Measurements from ENCODE around the gene DENND1A.
A peak's percentile ranks its signal among the peaks of the same experiment; 100 is the strongest.

DENND1A gene

DNA sequence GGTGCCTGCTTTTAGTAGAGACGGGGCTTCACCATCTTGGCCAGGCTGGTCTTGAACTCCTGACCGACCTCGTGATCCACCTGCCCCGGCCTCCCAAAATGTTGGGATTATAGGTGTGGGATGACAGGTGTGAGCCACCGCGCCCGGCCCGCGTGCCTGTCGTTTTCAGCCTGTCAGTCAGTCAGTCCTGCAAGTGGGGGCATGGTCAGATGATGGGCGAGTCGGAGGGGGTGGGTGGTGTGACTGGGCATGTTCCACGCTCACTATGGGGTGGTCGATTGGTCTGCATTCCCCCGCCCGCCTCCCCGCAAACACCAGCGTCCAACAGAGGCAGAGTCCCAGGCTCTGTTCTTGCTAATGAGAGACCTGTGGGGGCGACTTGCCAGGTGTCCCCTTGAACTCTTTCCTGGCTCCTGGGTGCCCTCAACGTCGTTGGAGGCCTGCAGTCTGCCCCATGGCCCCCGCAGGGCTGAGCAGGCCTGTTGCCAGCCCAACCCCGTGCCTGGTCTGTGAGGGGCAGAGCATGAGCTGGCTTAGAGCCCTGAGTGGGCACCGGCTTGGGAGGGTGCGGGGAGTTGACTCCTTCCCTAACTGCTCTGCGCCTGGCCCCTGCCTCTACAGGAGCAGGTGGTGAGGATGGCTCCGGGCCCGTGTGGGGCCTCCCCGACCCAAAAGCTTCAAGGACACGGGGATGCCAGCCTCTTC, 550.8 kb downstream of the DENND1A start:
- DNase-seq, result no peak

DNA sequence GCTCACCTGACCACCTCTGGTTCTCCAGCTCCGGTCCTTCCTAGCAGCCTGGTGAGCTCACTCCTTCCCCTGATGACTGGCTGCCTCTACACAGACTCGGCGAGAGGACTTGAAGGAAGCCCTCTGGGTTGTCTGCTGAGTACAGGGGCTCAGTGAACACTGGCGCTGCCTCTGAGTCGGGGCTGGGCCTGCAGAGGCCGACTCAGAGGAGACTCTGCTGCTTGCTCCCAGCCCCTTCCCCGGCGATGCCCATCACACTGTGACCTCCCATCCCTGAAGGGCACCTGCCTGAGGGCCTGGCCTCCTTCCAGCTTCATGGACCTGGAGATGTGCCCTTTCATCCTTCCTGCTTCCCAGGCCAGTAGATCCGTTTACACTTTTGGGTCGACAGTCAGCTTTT, 551.9 kb downstream of the DENND1A start:
- no peak for DNase-seq

DNA sequence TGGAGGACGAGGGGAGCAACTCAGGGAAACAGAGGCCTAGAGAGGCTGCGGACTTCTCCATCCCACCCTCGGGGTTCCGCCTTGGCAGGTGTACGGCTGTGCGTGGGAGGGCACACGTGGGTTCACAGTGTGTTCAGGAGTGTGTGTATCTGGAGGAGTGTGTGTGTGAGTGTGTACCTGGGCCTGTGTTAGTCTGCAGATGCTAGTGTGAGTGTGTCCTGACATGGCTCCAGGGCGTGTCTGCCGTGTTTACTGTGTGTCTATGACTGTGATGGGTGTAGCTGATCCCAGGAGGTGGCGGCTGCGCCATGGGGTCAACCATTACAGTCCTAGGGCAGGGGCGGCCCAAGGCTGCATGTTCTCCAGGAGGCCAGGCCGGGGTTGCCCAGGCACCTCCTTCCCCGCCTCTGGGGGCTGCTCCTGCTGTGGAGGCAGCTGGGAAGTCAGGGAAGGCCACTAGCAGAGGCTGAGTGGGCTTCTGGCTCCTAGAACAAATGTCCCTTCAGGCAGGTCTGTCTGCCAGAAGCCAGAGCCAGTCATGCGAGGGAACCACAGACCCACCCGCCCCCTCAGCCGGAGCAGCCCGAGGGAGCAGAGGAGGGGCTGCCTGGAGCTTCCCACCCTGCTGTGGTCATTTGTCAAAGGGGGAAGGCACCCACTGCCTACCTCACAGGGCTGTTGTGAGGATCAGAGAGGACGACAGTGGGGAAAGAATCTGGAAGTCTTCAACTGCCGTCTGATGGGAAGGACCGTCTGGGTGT, 552.5 kb downstream of the DENND1A start:
- DNase-seq, result no peak

DNA sequence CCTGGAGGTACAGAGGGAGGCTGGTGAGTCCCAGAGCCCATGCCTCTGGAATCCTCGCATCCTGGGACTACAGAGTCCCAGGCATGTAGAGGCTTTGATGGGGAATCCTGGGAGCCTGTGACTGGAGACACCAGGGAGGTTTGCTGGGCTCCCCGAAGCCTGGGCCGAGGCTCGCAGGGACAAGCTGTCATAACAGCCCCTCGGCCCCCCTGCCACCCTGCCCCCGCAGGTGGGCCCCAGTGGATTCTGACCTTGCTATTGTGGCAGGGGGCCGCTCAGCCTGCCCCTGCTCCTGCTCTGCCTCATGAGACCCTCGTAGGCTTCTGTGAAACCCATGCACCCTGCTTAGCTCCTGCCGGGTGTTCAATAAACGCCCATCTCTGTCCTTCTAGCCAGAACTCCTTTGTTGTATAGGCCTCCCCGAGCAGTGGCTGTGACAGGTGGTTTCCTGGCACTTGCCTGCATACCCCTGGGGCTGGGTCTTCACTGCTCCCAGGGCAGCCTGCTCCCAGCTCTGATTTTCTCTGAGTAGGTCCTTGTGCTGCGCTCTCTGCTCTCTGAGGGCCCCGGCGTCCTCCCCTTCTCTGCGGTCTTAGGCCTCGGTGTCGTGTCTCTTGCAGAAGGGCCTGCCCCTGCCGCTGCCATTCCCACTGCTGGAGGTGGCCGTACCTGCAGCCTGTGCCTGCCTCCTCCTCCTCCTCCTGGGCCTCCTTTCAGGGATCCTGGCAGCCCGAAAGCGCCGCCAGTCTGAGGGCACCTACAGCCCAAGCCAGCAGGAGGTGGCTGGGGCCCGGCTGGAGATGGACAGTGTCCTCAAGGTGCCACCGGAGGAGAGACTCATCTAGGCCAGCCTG, 553.5 kb downstream of the DENND1A start:
- DNase-seq, result no peak

DNA sequence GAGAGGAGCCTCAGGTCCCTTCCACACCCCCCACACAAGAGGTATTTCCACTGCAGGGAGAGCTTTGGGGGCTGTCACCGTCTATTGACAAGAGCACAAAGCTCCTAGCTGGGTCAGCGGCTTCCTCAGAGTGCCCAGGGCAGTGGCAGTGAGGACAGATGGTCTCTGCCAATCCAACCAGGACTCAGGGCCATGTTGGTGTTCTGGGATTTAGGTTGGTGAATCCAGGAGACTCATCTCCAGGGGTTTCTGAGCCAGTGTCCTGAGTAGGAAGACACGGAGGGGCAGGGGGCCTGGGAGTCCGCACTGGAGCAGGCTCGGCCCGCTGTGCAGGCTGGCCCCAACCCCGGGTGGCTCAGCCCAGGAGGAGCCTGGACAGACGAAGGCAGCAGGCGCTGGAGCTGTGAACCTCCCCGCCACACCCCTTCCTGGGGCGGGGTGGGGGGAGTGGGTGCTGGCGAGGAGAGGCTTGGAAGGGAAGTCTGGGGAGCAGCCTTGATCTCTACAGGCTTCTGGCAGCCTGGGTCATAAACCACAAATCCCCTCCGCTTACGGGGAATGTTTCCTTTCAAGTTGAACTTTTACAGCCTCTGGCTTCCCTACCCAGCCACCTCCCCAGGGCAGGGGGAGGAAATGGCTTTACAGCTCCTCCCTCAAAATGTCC, 554.3 kb downstream of the DENND1A start:
- peak; percentile 15 to 53 (median 25) for DNase-seq

DNA sequence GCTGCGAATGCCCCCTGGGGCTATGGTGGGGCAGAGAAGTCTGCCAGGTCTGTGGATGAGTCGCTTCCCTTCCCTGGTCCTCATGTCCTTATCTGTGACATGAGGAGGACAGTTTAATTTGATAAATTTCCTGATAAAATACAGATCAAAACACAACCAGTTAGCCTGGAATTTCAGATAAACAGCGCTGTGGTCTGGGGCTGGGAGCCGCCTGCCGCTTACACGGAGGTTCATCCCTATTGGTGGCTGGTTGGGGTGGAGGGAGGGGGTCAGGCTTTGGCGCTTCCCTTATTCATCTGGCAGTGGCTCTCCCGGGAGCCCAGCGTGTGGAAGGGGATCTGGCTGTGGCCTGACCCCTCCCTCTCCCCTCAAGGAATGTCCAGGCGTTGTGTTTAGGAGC, 556.0 kb downstream of the DENND1A start:
- no peak for DNase-seq

DNA sequence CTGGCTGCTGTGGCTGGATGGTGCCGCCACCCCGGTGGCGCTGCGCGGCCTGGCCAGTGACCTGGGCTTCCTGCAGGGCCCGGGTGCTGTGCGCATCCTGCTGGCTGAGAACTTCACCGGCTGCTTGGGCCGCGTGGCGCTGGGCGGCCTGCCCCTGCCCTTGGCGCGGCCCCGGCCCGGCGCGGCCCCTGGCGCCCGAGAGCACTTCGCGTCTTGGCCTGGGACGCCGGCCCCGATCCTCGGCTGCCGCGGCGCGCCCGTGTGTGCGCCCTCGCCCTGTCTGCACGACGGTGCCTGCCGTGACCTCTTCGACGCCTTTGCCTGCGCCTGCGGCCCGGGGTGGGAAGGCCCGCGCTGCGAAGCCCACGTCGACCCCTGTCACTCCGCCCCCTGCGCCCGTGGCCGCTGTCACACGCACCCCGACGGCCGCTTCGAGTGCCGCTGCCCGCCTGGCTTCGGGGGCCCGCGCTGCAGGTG, 556.4 kb downstream of the DENND1A start:
- DNase-seq, result no peak

DNA sequence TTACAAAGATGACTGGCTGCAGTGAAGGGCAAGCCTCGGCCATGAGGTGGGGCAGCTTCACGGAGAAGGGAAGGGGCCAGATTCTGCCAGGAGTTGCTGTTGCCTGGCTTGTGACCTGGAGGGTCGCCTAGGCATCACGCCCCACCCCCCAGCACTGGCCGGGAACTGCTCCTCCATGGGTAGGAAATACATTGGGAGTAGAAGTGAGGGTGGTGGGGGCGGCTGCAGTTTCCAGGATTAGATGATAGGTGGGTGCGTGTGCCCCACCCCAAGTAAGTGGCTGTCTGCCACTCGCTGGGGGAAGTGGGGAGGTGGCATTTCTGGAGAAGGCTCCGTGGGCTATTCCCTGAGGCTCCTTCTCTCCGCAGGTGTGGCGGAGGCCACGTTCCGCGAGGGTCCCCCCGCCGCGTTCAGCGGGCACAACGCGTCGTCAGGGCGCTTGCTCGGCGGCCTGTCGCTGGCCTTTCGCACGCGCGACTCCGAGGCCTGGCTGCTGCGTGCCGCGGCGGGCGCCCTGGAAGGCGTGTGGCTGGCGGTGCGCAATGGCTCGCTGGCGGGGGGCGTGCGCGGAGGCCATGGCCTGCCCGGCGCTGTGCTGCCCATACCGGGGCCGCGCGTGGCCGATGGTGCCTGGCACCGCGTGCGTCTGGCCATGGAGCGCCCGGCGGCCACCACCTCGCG, 557.0 kb downstream of the DENND1A start:
- DNase-seq, result no peak

DNA sequence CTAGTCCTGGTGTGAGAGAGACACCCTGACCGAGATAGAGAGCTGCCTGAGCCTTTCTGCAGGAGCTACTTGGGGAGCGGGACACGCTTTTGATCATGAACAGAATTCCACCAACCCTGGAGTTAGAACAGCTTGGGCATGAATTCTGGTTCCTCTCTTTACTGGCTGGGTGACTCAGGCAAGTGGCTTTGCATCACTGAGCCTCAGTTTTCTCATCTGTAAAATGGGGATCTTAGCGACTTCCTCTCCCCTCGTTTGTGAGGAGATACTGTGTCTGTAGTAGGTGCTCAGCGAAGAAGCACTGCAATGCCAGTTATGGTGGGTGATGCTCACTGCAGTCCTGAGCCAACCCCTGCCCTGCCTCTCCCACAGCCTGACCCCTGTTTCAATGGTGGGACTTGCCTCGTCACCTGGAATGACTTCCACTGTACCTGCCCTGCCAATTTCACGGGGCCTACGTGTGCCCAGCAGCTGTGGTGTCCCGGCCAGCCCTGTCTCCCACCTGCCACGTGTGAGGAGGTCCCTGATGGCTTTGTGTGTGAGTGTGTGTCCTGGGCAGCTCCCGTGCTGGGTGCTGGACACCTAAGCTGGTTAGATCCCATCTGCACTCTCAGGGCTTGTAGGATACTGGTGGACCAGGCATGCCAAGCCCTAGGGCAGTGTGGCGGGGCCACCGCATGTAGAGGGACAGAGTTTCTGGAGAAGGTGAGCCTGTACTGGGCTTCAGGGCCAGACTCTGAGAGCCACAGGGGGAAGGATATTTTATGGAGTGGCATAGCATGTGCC, 557.9 kb downstream of the DENND1A start:
- no peak for DNase-seq

DNA sequence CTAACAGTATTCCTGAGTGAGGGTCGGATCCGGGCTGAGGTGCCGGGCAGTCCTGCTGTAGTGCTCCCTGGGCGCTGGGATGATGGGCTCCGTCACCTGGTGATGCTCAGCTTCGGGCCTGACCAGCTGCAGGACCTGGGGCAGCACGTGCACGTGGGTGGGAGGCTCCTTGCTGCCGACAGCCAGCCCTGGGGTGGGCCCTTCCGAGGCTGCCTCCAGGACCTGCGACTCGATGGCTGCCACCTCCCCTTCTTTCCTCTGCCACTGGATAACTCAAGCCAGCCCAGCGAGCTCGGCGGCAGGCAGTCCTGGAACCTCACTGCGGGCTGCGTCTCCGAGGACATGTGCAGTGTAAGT, 558.7 kb downstream of the DENND1A start:
- no peak for DNase-seq

DNA sequence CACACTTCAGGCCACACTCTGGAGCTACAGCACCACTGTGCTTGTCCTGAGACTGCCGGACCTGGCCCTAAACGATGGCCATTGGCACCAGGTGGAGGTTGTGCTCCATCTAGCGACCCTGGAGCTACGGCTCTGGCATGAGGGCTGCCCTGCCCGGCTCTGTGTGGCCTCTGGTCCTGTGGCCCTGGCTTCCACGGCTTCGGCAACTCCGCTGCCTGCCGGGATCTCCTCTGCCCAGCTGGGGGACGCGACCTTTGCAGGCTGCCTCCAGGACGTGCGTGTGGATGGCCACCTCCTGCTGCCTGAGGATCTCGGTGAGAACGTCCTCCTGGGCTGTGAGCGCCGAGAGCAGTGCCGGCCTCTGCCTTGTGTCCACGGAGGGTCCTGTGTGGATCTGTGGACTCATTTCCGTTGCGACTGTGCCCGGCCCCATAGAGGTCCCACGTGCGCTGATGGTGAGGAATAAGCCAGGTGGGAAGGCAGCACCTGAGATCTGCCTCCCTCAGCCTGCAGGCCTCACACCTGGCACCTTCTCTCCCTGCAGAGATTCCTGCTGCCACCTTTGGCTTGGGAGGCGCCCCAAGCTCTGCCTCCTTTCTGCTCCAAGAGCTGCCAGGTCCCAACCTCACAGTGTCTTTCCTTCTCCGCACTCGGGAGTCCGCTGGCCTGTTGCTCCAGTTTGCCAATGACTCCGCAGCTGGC, 559.2 kb downstream of the DENND1A start:
- no peak for DNase-seq

DNA sequence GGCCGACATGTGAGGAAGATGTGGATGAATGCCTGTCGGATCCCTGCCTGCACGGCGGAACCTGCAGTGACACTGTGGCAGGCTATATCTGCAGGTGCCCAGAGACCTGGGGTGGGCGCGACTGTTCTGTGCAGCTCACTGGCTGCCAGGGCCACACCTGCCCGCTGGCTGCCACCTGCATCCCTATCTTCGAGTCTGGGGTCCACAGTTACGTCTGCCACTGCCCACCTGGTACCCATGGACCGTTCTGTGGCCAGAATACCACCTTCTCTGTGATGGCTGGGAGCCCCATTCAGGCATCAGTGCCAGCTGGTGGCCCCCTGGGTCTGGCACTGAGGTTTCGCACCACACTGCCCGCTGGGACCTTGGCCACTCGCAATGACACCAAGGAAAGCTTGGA, 559.8 kb downstream of the DENND1A start:
- no peak for DNase-seq

DNA sequence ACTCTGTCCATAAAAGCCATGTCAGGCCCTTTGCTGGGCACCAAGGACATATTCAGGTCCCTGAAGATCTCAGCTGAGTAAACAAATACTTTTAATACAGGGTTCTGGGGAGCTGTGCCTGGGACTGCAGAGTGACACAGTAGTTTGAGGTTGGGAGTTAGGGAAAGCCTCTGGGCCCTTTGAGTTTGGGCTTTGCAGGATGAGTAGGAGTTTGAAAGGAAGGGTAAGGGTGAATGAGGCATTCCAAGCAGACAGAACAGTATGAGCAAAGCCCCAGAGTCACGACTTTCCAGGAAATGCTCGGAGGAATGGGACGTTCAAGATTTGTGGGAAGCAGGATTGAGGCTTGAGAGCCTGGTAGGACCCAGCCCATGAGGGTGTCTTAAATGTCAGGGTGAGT, 560.6 kb downstream of the DENND1A start:
- DNase-seq, result no peak

DNA sequence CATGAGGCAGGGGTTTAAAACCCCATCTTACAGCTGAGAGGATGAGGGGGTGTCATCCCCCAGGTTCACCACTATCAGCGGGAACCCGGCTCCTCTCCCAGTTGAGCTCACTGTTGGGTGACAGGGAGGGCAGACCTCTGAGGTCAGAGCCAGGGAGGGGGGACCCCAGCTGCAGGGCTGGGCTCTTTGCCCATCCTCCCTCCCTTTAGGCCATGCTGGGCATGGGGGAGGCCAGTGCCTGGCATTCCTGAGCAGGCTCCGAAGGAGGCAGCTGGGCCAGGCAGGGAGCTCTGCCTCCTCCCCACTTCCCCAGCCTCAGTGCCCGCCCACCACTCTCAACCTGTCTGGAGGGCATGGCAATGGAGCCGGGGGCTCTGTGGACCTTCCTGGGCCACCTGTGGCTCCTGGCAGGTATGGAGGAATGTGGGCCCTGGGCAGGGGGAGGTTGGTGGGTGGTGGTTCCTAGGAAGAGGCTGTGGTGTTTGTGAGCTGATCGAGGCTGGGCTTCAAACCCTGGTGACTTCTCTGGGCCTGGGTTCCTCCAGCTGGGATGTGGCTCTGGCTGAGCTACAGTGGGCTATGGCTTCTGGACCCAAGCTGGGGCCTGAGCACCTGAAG, 561.3 kb downstream of the DENND1A start:
- DNase-seq, result no peak

DNA sequence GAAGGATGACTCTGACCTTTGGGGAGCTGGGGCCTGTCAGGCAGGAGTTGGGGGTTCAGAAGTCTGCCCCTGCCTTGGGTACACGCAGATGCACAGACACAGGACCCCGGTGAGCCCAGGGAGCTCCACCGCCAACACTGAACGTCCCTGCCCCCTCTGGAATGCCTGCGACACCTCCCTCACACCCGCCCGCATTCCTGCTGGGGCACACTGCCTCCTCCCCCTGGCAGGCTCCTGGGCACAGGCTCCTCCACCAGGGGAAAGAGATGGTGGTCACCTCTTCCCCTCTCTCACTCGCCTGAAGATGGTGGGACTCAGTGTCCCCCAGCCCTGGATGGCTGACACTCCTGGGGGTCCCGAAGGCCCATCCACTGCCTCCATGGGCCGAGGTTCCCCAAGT, 561.9 kb downstream of the DENND1A start:
- no peak for DNase-seq

DNA sequence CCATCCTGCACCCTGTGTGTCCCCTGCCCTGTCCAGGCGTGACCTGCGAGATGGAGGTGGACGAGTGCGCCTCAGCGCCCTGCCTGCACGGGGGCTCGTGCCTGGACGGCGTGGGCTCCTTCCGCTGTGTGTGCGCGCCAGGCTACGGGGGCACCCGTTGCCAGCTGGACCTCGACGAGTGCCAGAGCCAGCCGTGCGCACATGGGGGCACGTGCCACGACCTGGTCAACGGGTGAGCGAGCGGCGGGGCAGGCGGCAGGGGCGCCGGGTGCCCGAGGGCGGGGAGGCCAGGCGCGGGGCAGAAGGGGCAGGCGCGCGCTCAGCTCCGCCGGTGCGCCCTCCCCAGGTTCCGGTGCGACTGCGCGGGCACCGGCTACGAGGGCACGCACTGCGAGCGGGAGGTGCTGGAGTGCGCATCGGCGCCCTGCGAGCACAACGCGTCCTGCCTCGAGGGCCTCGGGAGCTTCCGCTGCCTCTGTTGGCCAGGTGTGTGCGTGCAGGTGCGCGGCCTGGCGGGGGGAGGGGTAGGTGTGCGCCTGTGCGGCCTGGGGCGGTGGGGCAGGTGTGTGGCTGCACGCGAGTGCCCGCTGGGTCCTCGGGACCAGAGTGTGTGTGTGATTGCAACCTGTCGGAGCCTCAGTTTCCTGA, 563.9 kb downstream of the DENND1A start:
- no peak for DNase-seq

DNA sequence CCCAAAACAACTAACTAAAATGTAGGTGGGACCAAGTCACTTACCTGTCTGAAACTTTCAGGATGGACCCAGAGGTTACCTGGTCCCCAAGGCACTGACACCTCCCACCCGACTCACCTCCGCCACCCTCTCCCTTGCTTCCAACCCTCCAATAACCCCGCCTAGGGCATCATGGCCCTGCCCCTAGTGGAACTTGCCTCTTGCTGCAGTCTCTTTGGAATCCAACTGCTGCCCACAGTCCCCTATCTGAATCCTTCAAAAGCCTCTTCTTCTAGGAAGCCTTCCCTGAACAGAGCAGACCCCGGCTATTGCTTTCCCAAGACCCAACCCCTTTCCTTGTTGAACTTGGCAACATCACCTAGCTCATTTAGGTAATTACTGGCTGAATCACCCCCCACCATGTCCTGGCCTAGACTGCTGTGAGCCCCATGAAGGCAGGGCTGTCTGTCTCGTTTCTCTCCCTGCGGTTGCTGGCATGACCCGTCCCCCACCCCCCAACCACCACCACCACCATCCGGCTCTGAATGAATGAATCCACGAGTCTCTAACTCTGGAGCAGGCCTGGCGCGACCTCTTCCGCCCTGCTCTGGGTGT, 564.5 kb downstream of the DENND1A start:
- DNase-seq, result no peak

DNA sequence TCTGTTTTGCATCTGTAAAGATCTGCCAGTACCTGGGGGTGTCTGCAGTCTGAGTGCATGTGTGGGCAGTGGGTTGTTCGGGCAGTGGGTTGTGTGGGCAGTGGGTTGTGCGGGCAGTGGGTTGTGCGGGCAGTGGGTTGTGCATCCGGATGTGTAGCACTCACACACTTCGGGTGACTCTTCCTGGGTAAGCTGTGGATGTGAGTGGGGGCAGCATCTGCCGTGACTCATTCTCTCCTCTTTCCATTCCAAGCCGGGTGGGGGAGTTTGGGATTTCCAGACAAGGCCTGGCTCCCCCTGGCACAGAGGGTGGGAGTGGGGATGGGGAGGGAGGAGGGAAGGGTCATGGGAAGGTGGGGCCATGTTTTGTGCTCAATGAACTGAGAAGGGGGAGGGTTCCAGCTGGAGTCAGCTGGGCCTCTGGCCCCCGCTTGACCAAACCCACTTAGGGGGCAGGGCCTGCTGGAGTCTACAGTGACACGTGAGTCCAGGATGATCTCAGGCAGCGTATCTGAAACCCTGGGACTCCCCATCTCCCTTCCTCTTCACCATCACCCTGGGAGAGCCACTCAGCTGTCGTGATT, 565.6 kb downstream of the DENND1A start:
- no peak for DNase-seq

DNA sequence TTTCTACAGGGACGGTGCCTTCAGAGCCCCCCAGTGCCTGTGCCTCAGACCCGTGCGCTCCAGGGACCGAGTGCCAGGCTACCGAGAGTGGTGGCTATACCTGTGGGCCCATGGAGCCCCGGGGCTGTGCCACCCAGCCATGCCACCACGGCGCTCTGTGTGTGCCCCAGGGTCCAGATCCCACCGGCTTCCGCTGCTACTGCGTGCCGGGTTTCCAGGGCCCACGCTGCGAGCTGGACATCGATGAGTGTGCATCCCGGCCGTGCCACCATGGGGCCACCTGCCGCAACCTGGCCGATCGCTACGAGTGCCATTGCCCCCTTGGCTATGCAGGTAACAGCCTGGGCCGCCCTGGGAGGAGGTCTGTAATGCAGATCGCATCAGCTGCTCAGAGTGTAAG, 567.1 kb downstream of the DENND1A start:
- DNase-seq, result no peak

Measured in suppressor macrophage (primary cell).